SHP77 treated with DMSO at 0.1 percent for 48 hours (cell line): ENCODE data around the gene SYNE2.
"Not testable (repeated sequence)": the region's sequence is repeated elsewhere in the genome, so short reads cannot be mapped to it uniquely, and the experiment has no call there.

Source experiments
- DNase-seq: peaks from one replicate; lab custom pipeline; 2025; lab: John Stamatoyannopoulos, UW

SYNE2 gene

DNA sequence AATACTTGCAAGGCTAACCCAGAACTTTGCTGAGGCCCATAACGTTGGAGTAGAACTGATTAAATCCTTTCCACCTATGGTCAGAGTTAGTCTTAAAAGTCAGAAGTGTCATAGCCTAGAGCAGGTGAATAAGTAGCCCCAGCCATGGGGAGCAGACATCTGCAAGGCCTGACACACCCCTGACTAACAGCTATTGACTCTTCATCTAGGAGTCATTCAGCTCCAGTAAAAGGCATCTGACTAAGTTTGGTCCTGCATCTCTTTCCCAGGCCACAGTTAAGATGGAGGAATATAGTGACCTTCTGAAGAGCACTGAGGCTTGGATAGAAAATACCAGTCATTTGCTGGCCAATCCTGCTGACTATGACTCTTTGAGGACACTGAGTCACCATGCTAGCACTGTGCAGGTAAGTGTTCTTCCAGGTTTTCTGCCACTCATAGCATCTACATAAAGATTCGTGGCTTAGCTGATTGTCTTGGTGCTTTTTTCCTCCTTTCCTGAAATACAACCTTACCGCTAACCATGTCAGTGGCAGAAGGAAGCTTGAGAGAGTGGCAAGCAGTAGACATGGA, 228.5 kb downstream of the SYNE2 start:
- DNase-seq: no peak

DNA sequence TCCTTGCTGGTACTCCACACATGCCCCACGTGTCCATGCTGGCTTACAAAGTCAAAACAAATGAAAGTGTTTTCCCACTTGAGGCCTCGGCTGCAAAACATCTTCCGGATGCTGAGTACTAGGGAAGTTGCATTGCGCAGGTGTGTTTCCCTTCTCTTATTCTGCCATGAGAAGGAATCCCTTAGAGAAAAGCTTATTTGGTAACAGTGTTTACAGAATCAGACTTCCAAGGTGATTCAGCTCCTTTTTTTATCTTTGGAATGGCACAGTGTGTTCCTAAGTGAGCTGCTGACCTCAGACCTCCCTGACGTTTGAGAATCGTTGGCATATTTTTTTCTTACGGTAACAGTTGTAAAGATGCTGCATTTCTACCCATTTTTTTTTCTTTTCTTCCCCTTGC, 230.0 kb downstream of the SYNE2 start:
- DNase-seq: no peak

DNA sequence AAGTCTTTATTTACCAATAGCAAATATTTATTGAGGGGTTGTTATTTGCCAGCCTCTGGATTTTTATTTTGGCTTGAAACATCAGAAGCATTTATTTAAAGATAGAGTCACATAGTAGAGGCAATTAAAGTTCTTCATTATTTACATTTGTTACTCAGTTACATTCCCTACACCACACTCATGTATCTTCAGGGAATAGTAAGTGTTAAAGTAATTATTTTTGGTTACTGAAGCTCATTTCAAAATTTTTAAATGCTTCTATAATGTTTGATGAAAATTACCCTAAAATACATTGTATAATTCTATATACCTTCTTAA, 235.8 kb downstream of the SYNE2 start:
- no peak for DNase-seq

DNA sequence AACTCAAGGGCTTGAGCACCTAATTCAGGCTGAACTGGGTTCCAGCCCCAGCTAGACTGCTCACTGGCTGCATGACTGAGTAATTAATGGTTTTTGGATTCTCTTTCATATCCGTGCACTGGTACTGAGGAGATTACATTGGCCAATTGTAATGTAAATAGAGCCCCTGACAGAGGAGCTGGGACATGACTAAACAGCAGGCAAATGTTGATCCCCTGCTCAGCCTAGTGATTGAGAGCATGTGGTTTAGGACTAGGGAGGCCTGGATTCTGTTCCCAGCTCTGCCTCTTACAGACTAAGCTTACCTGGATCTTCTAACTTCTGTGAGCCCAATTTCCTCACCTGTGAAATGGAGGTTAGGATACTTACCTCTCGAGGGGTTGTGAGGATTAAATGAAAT, 237.1 kb downstream of the SYNE2 start:
- no peak for DNase-seq

DNA sequence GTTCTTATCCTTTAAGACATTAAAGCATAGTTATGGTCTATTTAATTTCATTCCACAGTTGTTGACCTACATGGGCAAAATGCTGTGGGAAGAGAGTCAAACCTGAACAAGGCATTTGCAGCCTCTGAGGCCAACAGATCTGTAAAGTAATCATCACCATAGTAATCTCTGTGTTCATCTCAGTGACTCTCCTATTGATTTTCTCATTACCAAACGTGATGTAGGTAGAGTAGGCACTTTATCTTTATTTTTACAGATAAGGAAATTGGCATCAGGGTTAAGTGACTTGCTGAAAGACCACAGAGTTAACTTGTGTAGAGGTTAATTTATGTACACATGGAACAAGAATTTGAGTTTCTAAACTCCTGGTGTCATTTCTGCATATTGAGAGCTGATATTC, 238.4 kb downstream of the SYNE2 start:
- no peak for DNase-seq

DNA sequence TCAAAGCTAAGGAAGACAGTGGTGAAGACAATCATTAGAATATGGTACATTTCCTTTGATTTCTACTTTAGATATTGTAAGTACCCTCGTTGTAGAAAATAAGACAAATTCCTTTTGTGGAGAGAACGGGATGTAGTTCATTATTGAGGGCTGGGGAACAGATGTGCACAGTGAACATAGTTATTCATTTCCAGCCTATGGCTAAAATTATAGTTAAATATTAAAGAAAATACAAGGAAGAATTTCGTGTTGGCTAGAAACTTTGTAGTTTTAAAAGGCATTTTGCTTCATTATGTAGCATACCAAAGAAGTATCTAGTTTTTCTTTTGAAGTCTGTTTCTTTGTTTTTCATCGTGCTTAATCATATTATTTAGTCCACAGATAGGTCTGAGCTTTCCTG, 239.5 kb downstream of the SYNE2 start:
- DNase-seq: no peak

DNA sequence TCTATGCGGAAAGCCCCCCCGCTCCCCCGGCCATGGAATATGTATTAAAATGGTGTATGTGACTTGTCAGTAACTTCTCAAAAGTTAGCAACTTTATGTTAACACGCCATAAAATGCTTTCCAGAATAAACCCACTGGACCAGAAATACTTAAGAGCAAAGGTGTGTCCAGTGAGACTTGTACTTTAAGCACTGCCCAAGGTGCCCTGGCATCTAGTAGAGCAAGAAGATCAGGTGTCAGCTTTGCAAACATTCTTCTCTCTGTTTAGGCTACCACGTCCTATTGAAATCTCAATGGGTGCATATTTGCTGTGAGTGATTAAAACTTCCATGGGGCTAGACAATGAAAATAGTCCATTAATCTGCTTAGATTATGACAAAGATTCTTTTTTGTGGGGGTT, 240.1 kb downstream of the SYNE2 start:
- no peak for DNase-seq

DNA sequence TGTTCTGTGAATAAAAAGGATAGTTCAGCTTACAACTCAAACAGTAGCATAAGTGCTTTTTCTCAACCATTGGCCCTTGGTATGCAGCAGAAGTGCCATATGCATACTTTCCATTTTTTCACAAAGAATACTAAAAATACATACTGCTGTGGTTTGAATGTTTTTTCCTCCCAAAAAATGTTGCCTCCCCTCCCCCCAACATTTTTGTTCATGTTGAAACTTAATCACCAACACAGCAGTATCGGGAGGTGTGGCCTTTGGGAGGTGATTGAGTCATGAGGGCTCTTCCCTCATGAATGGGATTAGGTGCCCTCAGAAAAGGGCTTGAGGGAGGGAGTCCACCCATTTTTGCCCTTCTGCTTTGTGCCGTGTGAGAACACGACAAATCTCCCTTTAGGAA, 242.8 kb downstream of the SYNE2 start:
- no peak for DNase-seq

DNA sequence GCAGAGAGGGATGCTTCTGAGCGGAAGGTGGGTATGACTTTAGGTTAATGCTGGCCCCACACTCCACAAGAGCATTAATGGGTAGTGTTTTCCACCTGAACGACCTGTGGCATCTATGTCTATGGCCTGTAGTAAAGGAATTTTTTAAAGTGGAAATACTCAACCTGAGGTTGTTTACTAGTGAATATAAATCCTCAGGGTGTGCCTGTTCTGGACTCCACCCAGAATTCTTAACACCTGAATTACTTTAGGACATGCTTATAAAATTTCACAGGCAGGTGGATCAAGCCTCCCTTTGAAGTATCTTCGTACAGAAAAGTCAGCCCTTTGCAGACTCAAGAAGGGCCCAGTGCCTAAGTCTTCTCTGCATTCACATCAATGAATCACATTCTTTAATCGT, 245.3 kb downstream of the SYNE2 start:
- DNase-seq: no peak

DNA sequence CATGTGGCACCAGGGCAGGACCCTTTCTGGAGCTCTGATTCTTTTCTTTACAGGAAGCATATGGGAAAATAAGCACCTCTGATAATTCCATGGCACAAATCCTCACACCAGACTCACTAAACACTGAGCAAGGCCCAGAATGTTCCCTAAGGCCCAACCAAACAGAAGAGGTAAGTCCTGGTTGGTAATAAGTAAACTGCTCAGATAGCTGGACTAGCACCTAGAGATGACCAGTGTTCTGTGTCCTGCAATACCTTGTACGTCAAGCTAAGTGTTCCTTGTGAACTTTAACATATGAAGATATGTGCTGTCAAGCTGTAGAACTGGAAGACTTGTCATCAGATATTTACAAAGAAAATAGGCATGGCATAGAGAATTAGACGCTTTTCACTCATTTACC, 254.6 kb downstream of the SYNE2 start:
- no peak for DNase-seq

DNA sequence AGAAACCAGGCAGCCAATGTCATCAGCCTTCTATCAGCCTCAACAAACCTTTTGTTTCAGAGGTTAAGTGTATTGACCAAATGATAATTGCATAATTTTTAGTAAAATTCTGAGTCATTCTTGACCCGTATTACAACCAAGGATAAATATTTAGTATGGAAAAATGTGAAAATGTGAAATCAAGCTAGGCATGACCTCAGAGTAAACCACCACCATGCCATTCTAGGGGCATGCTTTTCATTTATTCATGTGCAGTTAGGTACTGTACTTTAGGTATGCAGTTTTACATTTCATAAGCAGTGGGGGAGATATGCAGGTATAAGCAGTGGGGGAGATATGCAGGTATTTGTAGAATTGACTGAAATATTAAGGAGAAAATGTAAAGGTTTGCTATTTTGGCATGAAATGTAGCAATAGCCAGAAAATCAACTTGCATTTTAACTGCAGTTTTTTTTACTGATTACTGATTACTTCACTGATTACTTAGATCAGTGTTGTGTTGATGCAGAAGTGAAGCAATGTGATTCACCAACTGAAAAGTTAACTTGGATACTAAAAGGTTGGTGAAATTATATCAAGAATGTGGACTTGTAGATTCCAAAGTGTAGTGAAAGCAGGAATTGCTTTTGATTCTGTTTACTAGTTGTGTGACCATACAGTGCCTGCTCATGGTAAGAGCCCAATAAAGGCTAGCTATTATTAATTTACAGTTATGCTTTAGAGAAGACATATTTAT, 257.2 kb downstream of the SYNE2 start:
- DNase-seq: no peak

DNA sequence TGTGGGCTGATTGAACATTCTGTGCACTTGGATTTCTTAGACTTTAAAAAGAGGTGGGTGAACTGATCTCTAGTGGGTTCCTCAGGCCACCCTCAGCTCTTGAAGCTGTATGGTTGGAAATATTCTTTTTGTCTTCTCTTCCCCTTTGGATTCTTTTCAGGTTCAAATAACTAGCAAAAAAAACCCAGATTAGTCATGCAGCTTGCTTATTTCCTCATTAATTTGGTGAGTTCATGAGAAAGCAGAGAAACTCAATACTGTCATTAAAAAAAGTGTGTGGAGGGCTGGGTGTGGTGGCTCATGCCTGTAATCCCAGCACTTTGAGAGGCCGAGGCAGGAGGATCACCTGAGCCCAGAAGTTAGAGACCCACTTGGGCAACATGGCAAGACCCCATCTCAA, 258.0 kb downstream of the SYNE2 start:
- DNase-seq: no peak

DNA sequence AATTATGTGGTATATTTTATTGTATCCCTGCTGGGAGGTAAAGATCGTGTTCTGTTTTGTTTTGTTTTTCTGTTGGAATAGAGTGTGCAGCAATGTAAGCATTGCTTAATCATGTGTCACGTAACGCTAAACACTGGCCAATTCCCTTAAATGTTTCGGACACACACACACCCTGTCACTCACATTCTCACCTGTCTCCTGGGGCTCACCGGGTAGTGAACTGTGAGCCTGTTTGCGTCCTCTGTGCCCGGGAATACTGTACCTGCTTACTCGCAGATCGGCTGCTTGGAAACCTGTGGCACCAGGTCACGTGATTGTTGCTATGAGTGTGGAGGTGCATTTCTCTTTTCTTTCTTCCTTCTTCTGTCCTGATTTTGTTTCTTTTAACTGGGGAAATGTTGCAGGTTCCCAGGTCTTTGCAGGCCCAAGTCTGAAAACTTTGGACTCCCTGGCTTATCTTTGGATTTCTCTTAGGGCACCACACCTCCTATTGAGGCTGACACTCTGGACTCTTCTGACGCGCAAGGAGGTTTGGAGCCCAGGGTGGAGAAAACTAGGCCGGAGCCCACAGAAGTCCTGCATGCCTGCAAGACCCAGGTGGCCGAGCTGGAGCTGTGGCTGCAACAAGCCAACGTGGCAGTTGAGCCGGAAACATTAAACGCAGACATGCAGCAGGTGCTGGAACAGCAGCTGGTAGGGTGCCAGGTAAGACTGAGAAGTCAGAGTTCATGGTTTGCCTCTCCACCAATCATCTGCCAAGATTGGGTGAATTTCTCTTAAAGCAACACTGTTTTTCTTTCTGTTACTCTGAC, 260.3 kb downstream of the SYNE2 start:
- peak; percentile 37 for DNase-seq

DNA sequence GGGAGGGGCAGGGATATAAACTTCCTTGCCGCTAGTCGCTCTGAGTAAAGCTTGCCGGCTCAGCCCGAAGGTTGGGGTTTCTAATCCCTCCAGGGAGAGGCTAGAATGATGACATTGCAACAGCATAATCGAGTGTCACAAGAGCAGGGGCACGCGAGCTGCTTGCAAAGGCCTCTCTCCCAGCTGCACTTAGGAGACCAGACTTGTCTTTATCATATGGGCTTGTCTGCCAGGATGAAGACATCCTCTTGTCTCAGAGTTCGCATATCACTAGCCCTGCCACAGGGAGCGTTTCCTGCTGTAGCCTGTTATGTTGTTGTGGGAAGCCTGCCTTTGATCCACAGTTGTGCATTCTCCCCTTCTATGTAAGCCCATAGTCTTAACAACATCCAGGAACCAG, 261.4 kb downstream of the SYNE2 start:
- no peak for DNase-seq

DNA sequence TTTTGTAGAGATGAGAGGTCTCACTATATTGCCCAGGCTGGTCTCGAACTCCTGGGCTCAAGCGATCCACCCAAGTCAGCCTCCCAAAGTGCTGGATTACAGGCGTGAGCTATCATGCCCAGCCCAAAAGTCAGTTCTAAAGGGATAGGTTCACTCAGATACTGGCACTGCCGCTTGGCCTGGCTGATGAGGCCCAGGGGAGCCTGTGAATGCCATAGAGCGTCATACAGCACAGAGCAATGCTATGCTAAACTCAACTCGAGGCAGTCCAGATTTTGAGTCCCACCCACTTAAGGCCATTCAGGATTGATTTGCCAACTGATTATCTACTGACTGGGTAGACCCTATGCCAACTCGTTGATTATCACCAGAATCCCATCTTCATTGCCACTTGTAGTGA, 262.0 kb downstream of the SYNE2 start:
- DNase-seq: no peak

DNA sequence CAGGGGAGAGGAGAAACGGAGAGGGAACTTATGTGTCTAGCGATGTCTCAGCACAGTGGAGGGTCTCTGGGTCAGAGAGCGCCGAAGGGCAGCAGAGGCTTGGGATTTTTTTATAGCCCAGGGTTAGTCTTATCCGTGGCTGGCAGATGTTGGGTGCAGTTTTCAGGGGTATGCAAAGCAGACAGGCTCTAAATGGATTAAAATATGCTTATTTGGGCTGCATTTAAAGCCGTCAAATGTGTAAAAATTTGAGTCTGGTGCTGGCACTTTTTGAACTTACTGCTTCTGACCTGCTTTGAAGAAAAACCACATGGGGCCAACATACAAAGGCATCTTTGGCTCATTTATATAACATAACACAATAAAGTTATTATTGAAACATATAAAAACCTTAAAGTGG, 262.6 kb downstream of the SYNE2 start:
- DNase-seq: no peak

DNA sequence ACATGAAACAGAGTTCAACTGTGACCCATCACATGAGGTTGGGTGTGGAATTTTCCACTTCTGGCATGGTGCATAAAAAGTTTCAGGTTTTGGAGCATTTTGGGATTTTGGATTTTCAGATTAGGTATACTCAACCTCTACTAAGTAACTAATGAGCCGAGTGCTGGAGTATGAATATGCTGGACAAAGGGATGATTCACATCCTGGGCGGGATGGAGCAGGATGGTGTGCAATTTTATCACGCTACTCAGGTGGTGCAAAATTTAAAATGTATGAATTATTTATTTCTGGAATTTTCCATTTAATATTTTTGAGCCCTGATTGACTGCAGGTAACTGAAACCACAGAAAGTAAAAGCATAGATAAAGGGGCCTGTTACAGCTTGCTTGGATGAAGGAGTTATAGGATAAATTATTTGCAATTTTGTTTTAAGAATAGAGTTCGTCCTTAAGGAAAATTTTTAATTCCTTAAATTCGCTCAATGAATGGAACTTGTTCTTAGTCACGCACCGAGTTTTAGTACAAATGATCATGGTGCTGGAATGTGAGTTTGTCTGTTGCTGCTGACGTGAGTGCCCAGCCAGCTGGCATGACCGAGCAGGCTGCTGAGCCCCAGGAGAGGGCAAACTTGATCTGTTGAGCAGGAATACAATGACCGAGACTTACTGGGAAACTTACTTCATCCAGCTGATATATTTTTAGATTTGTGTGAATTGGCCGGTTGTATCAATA, 265.0 kb downstream of the SYNE2 start:
- DNase-seq: no peak

DNA sequence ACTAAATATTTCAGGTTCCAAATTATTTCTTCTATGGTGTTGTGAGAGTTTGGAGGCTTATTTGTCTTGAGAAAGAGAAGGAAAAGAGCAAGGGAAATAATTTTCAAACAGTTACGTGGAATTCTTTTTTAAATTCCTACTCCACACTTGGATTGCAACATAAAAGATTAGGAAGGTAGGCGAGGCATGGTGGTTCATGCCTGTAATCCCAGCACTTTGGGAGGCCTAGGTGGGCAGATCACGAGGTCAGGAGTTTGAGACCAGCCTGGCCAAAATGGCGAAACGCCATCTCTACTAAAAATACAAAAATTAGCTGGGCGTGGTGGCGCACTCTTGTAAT, 265.6 kb downstream of the SYNE2 start:
- DNase-seq: not testable (repeated sequence)

DNA sequence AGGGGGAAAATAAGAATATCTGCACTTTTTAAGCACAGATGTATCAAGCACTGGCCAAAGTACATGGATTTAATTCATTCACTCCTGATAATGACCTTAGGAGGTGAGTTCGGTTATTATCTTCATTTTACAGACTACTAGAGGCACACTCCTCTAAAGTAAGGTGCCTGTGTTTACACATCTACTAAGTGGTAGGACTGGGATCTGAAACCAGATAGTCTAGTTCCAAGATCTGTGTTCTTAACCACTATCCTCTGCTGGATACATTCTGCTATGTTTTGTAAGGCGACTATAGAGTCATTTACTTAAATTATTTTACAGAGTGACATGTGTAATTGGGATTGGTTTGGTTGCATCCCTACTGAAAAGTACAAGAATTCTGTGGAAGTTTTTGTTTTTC, 266.1 kb downstream of the SYNE2 start:
- no peak for DNase-seq

DNA sequence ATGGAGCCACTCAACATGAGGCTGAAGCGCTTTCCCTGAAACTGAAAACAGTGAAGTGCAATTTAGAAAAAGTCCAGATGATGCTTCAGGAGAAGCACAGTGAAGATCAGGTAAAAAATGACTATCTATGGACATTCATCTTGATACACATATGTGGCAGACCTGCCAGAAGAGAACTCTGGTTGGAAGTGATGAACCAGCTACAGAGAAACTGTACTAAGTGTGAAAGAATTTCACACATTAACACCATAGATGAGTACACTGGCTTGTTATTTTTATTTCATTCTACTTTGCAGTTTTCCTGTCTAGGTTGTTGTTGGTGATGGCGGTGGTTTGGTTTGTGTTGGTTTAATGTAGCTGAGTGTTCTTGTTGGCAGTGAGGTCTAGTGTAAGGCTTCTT, 266.7 kb downstream of the SYNE2 start:
- no peak for DNase-seq

DNA sequence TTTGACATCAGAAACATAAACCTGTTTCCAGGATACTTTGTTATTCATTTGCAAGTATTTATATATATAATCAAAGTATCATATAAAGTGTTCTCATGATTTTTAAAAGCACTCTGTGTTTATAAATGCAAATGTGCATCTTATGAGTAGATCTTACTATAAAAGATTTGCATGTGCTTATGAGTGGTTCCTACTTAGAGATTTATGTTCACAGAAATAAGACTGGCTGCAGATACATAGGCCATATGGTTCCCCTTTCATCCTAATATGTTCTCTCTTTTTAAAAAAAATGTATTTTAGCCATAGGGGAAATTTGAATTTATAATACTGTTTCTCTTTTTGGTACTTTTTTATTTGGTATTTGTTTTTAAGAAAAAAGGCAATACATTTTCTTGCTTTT, 267.2 kb downstream of the SYNE2 start:
- no peak for DNase-seq

DNA sequence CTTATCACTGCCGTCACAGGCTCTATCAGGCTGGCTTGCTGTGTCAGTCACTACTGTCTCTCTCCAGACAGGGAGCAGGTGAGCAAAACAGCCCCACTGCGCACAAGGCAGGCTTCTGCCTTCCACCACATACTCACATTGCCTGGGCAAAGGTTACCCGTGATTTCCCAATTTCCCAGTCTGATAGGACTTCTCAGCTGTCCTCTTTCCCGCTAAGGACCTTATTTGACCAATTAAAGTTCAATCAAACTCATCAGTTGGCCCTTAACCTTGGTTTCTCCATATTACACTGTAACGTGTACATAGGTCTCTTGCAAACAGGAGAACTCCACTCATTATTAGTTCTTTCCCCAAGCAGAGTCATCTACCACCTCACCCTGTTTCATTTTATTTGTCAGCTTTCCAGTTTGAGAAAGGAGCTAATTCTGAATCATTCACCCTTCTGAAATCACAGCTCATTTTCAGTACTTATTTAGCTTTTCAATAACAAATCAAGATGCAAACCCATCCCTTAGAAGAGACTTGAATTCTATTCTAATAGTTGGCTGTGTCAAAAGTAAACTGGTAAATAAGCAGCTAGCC, 270.5 kb downstream of the SYNE2 start:
- no peak for DNase-seq

DNA sequence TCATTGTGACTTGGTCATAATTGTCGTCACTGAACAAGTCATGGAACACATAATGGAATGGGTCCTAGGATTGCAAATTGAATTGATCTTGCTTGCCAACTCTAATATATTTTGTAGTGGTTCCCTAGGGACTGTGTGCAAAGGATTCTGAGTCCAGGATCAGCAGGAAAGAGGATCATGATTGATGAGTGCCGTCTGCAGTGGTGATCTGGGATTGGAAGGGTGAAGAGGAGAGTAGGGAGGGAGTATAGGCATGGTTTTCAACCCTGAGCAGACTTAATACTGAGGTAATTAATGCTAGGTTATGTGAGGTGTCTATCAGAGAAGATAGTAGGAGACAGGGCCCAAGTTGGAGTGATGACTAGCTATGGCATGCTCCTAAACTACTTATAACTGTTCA, 272.5 kb downstream of the SYNE2 start:
- DNase-seq: no peak
